ENCODE measurements around the gene AP3B1. TPM values are rescaled to one million over a fixed set of nuclear protein-coding genes. Genes with fewer than 3 reads are reported as not detected.

The AP3B1 gene
- total and polyA plus RNA-seq, 3 experiments from 2014 or later, result 27.1 to 41.1 (median 40.3) TPM

DNA sequence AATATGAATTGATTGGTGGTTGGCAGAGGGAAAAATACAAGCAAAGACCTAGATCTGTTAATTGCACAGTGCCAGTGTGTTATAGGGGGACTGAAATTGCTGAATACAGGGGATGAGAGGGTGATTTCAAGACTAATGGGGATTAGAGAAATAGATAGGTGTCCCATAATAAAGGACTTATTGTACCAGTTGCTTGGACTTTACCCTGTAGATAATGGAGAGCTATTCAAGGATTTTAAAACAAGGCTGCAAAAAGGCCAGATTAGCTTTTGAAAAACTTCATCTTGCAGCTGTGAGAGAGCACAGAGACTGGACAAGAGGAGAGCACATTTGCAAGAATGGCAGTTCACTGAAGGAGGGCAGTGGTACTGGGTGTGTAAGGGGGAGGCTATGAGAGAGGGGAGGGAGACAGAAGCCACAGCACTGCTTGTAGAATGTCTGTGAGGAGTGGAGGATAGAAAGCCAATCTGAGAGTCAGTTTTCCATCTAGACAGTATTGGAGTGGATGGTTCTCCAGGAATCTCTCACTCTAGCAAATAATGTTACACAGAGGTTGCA is 37.1 kb upstream of the AP3B1 start:
- no peak for DNase-seq
- Mint-ChIP-seq H3K36me3 (no peaks in the 10 kb centered on the region), H3K27me3 (peaks cover 13 to 35% of the 10 kb centered on the region in 2 donors), H3K27ac (no peak overlapping the region), H3K9me3 (peaks cover 0 to 2% (median 0%) of the 10 kb centered on the region in 5 donors), H3K4me1 (no peaks in the 10 kb centered on the region), H3K4me3 (no peak overlapping the region)
- Histone ChIP-seq H3K4me3 (ENCODE audit: low read length) (no peak overlapping the region), H3K27me3 (ENCODE audit: insufficient read depth, low read length, poor library complexity, severe bottlenecking) (peaks cover 6% of the 10 kb centered on the region), H3K9me3 (ENCODE audit: low read length) (no peaks in the 10 kb centered on the region), H3K36me3 (ENCODE audit: insufficient read depth, low read length) (no peaks in the 10 kb centered on the region), H3K27ac (ENCODE audit: low read depth, low read length) (no peak overlapping the region), H3K4me1 (ENCODE audit: insufficient read depth, low read length) (no peaks in the 10 kb centered on the region)
- CTCF ChIA-PET, result no interaction called here
- POLR2A ChIA-PET, result no interaction called here

DNA sequence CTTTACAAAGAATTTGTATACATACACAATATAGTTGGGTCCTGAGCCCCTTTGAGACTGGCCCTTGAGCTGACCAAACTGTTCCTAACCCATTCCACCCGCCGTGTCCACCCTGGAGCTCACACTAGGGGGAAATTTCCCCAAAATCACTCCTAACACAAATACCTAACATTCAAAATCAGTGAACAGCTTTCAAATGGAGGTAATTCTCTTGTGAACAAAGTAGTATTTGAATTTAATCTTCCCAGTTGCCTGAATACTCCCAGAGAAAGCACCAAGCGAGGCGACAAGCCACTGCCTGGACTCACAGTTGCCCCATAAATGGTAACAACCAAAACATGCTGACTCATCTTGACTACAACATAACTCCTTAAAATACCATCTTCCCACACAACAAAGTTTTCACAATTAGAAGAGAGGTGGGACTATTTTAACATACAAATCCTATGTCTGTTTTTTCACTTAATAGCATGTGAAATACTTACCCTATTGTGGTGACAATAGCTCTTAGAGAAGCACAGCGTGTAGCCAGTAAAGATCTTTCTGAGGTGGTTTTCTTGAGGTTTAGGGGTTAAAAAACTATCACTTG is 34.2 kb upstream of the AP3B1 start:
- no peak overlapping the region for H3K27ac ChIP-seq (ENCODE audit: low read depth, low read length)
- H3K36me3 Mint-ChIP-seq, result no peaks in the 10 kb centered on the region
- H3K4me1 ChIP-seq (ENCODE audit: insufficient read depth, low read length), result no peaks in the 10 kb centered on the region

DNA sequence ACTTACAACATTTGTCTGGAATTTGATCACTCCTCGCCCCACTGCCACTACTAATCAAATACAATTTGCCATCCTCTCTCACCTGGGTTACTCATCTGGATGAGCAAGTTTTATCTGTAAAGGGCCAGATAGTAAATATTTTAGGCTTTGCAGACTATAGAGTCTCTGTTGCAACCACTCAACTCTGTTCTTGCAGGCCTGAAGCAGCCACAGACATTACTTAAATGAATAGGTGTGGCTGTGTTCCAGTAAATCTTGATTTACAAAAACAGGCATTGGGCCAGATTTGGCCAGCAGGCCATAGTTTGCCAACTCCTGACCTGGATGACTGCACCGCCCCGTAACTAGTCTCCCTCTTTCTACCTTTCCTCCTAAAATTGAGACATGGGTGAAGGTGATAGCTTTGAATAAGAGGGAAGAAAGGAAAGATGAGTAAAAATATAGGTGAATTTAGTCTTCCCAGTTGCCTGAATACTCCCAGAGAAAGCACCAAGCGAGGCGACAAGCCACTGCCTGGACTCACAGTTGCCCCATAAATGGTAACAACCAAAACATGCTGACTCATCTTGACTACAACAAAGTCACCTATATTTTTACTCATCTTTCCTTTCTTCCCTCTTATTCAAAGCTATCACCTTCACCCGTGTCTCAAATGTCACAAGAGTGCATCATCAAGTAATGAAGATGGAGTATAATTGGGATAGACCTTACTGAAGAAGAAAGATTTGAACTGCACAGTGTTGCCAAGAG is 33.4 kb upstream of the AP3B1 start:
- DNase-seq, result no peak
- Mint-ChIP-seq H3K4me1 (no peaks in the 10 kb centered on the region), H3K27ac (no peak overlapping the region), H3K27me3 (peaks cover 9 to 20% of the 10 kb centered on the region in 2 donors), H3K36me3 (no peaks in the 10 kb centered on the region), H3K4me3 (no peak overlapping the region), H3K9me3 (no peaks in the 10 kb centered on the region)
- H3K9me3 ChIP-seq (ENCODE audit: low read length), result no peaks in the 10 kb centered on the region
- peaks cover 6% of the 10 kb centered on the region for H3K27me3 ChIP-seq (ENCODE audit: insufficient read depth, low read length, poor library complexity, severe bottlenecking)
- no peaks in the 10 kb centered on the region for H3K36me3 ChIP-seq (ENCODE audit: insufficient read depth, low read length)
- CTCF ChIA-PET, result no interaction called here
- no peak overlapping the region for H3K4me3 ChIP-seq (ENCODE audit: low read length)
- H3K4me1 ChIP-seq (ENCODE audit: insufficient read depth, low read length), result no peaks in the 10 kb centered on the region
- H3K27ac ChIP-seq (ENCODE audit: low read depth, low read length), result no peak overlapping the region
- POLR2A ChIA-PET, result no interaction called here

More for the DNA sequence above, 34.2 kb upstream of the AP3B1 start:
- H3K9me3 Mint-ChIP-seq, result no peaks in the 10 kb centered on the region
- ChIA-PET POLR2A (no interaction called here), CTCF (no interaction called here)
- peaks cover 9 to 20% of the 10 kb centered on the region in 2 donors for H3K27me3 Mint-ChIP-seq
- no peak for DNase-seq
- Histone ChIP-seq H3K36me3 (ENCODE audit: insufficient read depth, low read length) (no peaks in the 10 kb centered on the region), H3K27me3 (ENCODE audit: insufficient read depth, low read length, poor library complexity, severe bottlenecking) (peaks cover 6% of the 10 kb centered on the region), H3K4me3 (ENCODE audit: low read length) (no peak overlapping the region), H3K9me3 (ENCODE audit: low read length) (no peaks in the 10 kb centered on the region)
- no peaks in the 10 kb centered on the region for H3K4me1 Mint-ChIP-seq
- no peak overlapping the region for H3K27ac Mint-ChIP-seq
- no peak overlapping the region for H3K4me3 Mint-ChIP-seq

DNA sequence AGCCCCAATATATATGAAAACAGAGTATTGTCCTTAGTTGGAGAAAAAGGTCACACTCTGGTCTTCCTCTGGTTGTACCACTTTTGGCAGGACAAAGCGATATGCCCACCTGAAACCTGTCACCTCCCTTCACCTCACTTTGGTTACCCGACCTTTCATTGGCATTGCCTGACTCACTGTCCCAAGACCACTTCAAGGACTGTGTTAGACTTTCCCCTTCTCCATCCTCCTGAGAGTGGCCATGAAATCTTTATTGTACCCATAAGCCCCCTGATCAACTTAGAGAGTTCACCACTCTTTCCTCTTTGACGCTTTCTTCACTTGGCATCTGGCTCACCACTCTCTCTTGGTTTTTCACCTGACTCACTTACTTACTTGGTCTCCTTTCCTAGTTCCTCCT is 32.4 kb upstream of the AP3B1 start:
- Mint-ChIP-seq H3K27me3 (peaks cover 9 to 20% of the 10 kb centered on the region in 2 donors), H3K4me3 (no peak overlapping the region), H3K4me1 (no peaks in the 10 kb centered on the region), H3K36me3 (no peaks in the 10 kb centered on the region), H3K27ac (no peak overlapping the region), H3K9me3 (no peaks in the 10 kb centered on the region)
- DNase-seq, result no peak
- H3K9me3 ChIP-seq (ENCODE audit: low read length), result no peaks in the 10 kb centered on the region
- H3K4me3 ChIP-seq (ENCODE audit: low read length), result no peak overlapping the region
- no peaks in the 10 kb centered on the region for H3K36me3 ChIP-seq (ENCODE audit: insufficient read depth, low read length)
- ChIA-PET CTCF (no interaction called here), POLR2A (no interaction called here)
- H3K27me3 ChIP-seq (ENCODE audit: insufficient read depth, low read length, poor library complexity, severe bottlenecking), result peaks cover 6% of the 10 kb centered on the region
- H3K27ac ChIP-seq (ENCODE audit: low read depth, low read length), result no peak overlapping the region
- no peaks in the 10 kb centered on the region for H3K4me1 ChIP-seq (ENCODE audit: insufficient read depth, low read length)

DNA sequence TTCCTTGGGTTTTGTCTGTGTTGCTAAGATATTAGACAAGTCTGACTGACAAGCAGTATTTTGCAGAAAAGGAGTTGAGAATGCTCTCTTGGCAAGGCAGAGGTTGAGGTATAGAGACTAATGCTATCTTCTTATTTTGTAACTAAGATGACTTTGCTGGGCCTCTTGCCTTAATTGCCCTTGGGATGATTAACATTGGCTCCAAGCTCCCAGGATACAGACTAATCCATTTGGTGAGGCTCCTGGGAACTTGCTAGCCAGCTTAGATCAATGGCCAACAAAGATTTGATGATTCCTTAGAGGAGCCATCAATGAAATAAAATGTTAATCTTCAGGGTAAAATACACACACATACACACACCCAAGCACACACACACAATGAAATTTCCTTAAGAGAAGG is 28.7 kb upstream of the AP3B1 start:
- Histone ChIP-seq H3K36me3 (ENCODE audit: insufficient read depth, low read length) (no peaks in the 10 kb centered on the region), H3K27me3 (ENCODE audit: insufficient read depth, low read length, poor library complexity, severe bottlenecking) (no peaks in the 10 kb centered on the region), H3K4me3 (ENCODE audit: low read length) (no peak overlapping the region), H3K4me1 (ENCODE audit: insufficient read depth, low read length) (no peaks in the 10 kb centered on the region), H3K27ac (ENCODE audit: low read depth, low read length) (no peak overlapping the region), H3K9me3 (ENCODE audit: low read length) (no peaks in the 10 kb centered on the region)
- no peak overlapping the region for H3K27ac Mint-ChIP-seq
- no peak overlapping the region for H3K4me3 Mint-ChIP-seq
- H3K36me3 Mint-ChIP-seq, result no peaks in the 10 kb centered on the region
- CTCF ChIA-PET, result no interaction called here
- H3K4me1 Mint-ChIP-seq, result no peaks in the 10 kb centered on the region
- no peaks in the 10 kb centered on the region for H3K9me3 Mint-ChIP-seq
- POLR2A ChIA-PET, result no interaction called here
- H3K27me3 Mint-ChIP-seq, result peaks cover 4 to 14% of the 10 kb centered on the region in 2 donors
- no peak for DNase-seq

DNA sequence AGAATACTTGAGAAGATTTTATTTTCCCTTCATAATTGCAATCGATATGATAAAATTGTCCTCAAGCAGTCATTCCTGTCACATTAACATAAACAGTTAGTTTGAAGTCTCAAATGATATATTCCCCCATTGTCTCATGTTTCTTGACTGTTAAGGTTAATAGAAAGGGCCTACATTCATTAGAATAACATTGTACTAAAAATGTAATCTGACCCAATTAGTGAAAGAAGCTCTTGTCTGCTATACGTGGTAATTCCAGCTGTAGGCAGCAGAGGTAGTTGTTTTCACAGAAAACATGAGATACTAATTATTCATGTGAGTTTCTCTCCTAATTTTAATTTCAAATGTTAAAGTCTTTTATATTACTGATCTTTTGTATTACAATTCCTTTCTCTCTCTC is 25.9 kb upstream of the AP3B1 start:
- Mint-ChIP-seq H3K4me3 (no peak overlapping the region), H3K27ac (no peak overlapping the region), H3K9me3 (no peaks in the 10 kb centered on the region), H3K36me3 (no peaks in the 10 kb centered on the region), H3K27me3 (peaks cover 3 to 14% of the 10 kb centered on the region in 2 donors), H3K4me1 (no peaks in the 10 kb centered on the region)
- H3K4me1 ChIP-seq (ENCODE audit: insufficient read depth, low read length), result no peaks in the 10 kb centered on the region
- H3K27me3 ChIP-seq (ENCODE audit: insufficient read depth, low read length, poor library complexity, severe bottlenecking), result no peaks in the 10 kb centered on the region
- ChIA-PET POLR2A (no interaction called here), CTCF (interaction anchor here (1.0 to 1.4 kb wide), 3 partner anchors 25 to 40 kb away, joined by 3 to 4 read pairs (median 3); partner anchors contain the start of gene SCAMP1)
- no peak overlapping the region for H3K4me3 ChIP-seq (ENCODE audit: low read length)
- DNase-seq, result no peak
- H3K36me3 ChIP-seq (ENCODE audit: insufficient read depth, low read length), result no peaks in the 10 kb centered on the region
- H3K9me3 ChIP-seq (ENCODE audit: low read length), result no peaks in the 10 kb centered on the region
- no peak overlapping the region for H3K27ac ChIP-seq (ENCODE audit: low read depth, low read length)

DNA sequence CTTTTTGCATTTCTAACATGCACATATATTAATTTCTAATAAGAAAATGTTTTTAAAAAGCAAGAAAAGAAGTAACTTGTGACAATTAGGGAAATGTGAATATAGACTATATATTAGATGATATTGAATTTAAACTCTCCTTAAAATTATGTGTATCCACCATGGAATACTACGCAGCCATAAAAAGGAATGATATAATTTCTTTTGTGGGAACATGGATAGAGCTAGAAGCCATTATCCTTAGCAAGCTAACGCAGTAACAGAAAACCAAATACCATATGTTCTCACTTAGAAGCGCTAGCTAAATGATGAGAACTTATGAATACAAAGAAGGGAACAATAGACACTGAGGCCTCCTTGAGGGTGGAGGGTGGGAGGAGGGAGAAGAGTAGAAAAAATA is 23.8 kb upstream of the AP3B1 start:
- peaks cover 1 to 17% of the 10 kb centered on the region in 2 donors for H3K27me3 Mint-ChIP-seq
- no peaks in the 10 kb centered on the region for H3K9me3 Mint-ChIP-seq
- no peak for DNase-seq
- H3K27ac ChIP-seq (ENCODE audit: low read depth, low read length), result no peak overlapping the region
- no peaks in the 10 kb centered on the region for H3K27me3 ChIP-seq (ENCODE audit: insufficient read depth, low read length, poor library complexity, severe bottlenecking)
- no peak overlapping the region for H3K4me3 Mint-ChIP-seq
- POLR2A ChIA-PET, result no interaction called here
- no peaks in the 10 kb centered on the region for H3K36me3 ChIP-seq (ENCODE audit: insufficient read depth, low read length)
- no peaks in the 10 kb centered on the region for H3K36me3 Mint-ChIP-seq
- no peak overlapping the region for H3K4me3 ChIP-seq (ENCODE audit: low read length)
- no peaks in the 10 kb centered on the region for H3K4me1 ChIP-seq (ENCODE audit: insufficient read depth, low read length)
- no peak overlapping the region for H3K27ac Mint-ChIP-seq
- H3K4me1 Mint-ChIP-seq, result no peaks in the 10 kb centered on the region
- CTCF ChIA-PET, result no interaction called here
- no peaks in the 10 kb centered on the region for H3K9me3 ChIP-seq (ENCODE audit: low read length)

DNA sequence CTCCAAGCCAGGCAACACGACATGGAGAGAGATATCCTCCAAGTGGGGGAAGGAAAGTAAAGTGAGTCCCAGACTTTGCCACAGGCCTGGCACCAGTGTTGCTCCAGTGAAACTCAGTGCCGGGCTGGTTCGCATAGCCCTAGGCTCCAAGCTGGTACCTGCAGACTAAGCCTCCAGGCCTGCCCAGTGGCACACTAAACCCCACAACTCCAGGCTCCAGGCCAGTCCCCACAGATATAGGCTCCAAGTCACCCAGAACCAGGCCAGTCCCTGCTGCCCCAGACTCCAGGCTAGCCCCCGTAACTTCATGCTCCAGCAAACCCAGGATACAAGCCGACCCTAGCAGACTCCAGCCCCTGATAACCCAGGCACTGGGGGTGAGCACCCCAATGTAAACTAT is 23.0 kb upstream of the AP3B1 start:
- Mint-ChIP-seq H3K27ac (no peak overlapping the region), H3K27me3 (peaks cover 4 to 22% of the 10 kb centered on the region in 2 donors), H3K4me1 (no peaks in the 10 kb centered on the region), H3K36me3 (no peaks in the 10 kb centered on the region), H3K9me3 (no peaks in the 10 kb centered on the region), H3K4me3 (no peak overlapping the region)
- Histone ChIP-seq H3K9me3 (ENCODE audit: low read length) (no peaks in the 10 kb centered on the region), H3K27ac (ENCODE audit: low read depth, low read length) (no peak overlapping the region), H3K36me3 (ENCODE audit: insufficient read depth, low read length) (no peaks in the 10 kb centered on the region), H3K4me3 (ENCODE audit: low read length) (no peak overlapping the region), H3K4me1 (ENCODE audit: insufficient read depth, low read length) (no peaks in the 10 kb centered on the region), H3K27me3 (ENCODE audit: insufficient read depth, low read length, poor library complexity, severe bottlenecking) (no peaks in the 10 kb centered on the region)
- ChIA-PET CTCF (no interaction called here), POLR2A (no interaction called here)
- DNase-seq, result no peak

All from CD8-positive, alpha-beta memory T cell (primary cell).